Measurements from ENCODE around the gene KRTAP19-6. TPM values are rescaled to one million over a fixed set of nuclear protein-coding genes. Genes with fewer than 3 reads are reported as not detected.
A peak's percentile ranks its signal among the peaks of the same experiment; 100 is the strongest.
"Not testable (repeated sequence)": the region's sequence is repeated elsewhere in the genome, so short reads cannot be mapped to it uniquely, and the experiment has no call there.

Gene KRTAP19-6
- total RNA-seq, 3 donors from 2014 or later (not counting 1 experiment from before 2014, with no cell fraction given): not detected

GRCh38 chr21:30552782-30553181, 11.1 kb upstream of the KRTAP19-6 start:
- no peak for TF ChIP-seq CTCF (IDR thresholded peaks at IDR 0.05)

GRCh38 chr21:30518876-30519275, 22.8 kb downstream of the KRTAP19-6 start:
- WGBS (ENCODE audit: insufficient coverage): 100% methylated on average over 1 of the region's 1 CpG
- H3K4me3 ChIP-seq (ENCODE audit: low read length): no peak overlapping the region

More at GRCh38 chr21:30552782-30553181, 11.1 kb upstream of the KRTAP19-6 start:
- Histone ChIP-seq H3K27me3 (ENCODE audit: control insufficient read depth, insufficient read depth, low read length) (no peaks in the 10 kb centered on the region), H3K4me1 (ENCODE audit: control insufficient read depth, insufficient read depth, low read length) (no peaks in the 10 kb centered on the region), H3K4me3 (ENCODE audit: low read length) (no peak overlapping the region), H3K27ac (ENCODE audit: low read length) (no peak overlapping the region), H3K9me3 (ENCODE audit: control insufficient read depth, insufficient read depth, low read length) (peaks cover 3% of the 10 kb centered on the region), H3K36me3 (ENCODE audit: control insufficient read depth, insufficient read depth, low read length) (no peaks in the 10 kb centered on the region)
- no peak for DNase-seq
- Mint-ChIP-seq H3K4me1 (no peaks in the 10 kb centered on the region), H3K36me3 (peaks cover 7% of the 10 kb centered on the region), H3K27ac (no peak overlapping the region), H3K27me3 (ENCODE audit: low read depth in 2 of 2) (no peaks in the 10 kb centered on the region), H3K9me3 (peaks cover 20 to 27% of the 10 kb centered on the region in 2 donors), H3K4me3 (no peak overlapping the region)
- 62% methylated on average over 1 of the region's 1 CpG for WGBS (ENCODE audit: insufficient coverage)
- intact Hi-C loops (cut with micrococcal nuclease): no loop called here
- no peak for ATAC-seq

GRCh38 chr21:30515681-30516080, 26.0 kb downstream of the KRTAP19-6 start:
- H3K9me3 Mint-ChIP-seq: peaks cover 8 to 10% of the 10 kb centered on the region in 2 donors
- H3K36me3 Mint-ChIP-seq: peaks cover 6% of the 10 kb centered on the region
- no peak overlapping the region for H3K27ac Mint-ChIP-seq
- peaks cover 3% of the 10 kb centered on the region for H3K9me3 ChIP-seq (ENCODE audit: control insufficient read depth, insufficient read depth, low read length)
- no peaks in the 10 kb centered on the region for H3K4me1 ChIP-seq (ENCODE audit: control insufficient read depth, insufficient read depth, low read length)
- no peak for TF ChIP-seq CTCF (IDR thresholded peaks at IDR 0.05)
- no peak overlapping the region for H3K4me3 Mint-ChIP-seq
- DNase-seq (no peak), ATAC-seq (no peak)
- intact Hi-C loops (cut with micrococcal nuclease): no loop called here
- H3K27me3 Mint-ChIP-seq (ENCODE audit: low read depth in 2 of 2): no peaks in the 10 kb centered on the region
- H3K36me3 ChIP-seq (ENCODE audit: control insufficient read depth, insufficient read depth, low read length): no peaks in the 10 kb centered on the region
- 88% methylated on average over 1 of the region's 1 CpG for WGBS (ENCODE audit: insufficient coverage)
- no peak overlapping the region for H3K4me3 ChIP-seq (ENCODE audit: low read length)
- H3K27ac ChIP-seq (ENCODE audit: low read length): no peak overlapping the region
- H3K27me3 ChIP-seq (ENCODE audit: control insufficient read depth, insufficient read depth, low read length): no peaks in the 10 kb centered on the region
- no peaks in the 10 kb centered on the region for H3K4me1 Mint-ChIP-seq

More at GRCh38 chr21:30518876-30519275, 22.8 kb downstream of the KRTAP19-6 start:
- intact Hi-C loops (cut with micrococcal nuclease): no loop called here
- no peak overlapping the region for H3K4me3 Mint-ChIP-seq
- H3K27me3 Mint-ChIP-seq (ENCODE audit: low read depth in 2 of 2): no peaks in the 10 kb centered on the region
- no peak for ATAC-seq
- H3K27ac ChIP-seq (ENCODE audit: low read length): no peak overlapping the region
- H3K36me3 Mint-ChIP-seq: peaks cover 6% of the 10 kb centered on the region
- no peak overlapping the region for H3K27ac Mint-ChIP-seq
- no peaks in the 10 kb centered on the region for H3K9me3 ChIP-seq (ENCODE audit: control insufficient read depth, insufficient read depth, low read length)
- H3K9me3 Mint-ChIP-seq: peaks cover 7 to 10% of the 10 kb centered on the region in 2 donors
- no peaks in the 10 kb centered on the region for H3K4me1 ChIP-seq (ENCODE audit: control insufficient read depth, insufficient read depth, low read length)
- no peaks in the 10 kb centered on the region for H3K36me3 ChIP-seq (ENCODE audit: control insufficient read depth, insufficient read depth, low read length)
- TF ChIP-seq CTCF (IDR thresholded peaks at IDR 0.05): no peak
- no peak for DNase-seq
- no peaks in the 10 kb centered on the region for H3K4me1 Mint-ChIP-seq
- no peaks in the 10 kb centered on the region for H3K27me3 ChIP-seq (ENCODE audit: control insufficient read depth, insufficient read depth, low read length)

- 34% methylated on average over 4 of the region's 4 CpGs for WGBS (ENCODE audit: insufficient coverage)
- H3K36me3 ChIP-seq (ENCODE audit: control insufficient read depth, insufficient read depth, low read length); H3K27me3 Mint-ChIP-seq (ENCODE audit: low read depth in 2 of 2); intact Hi-C loops (cut with micrococcal nuclease); H3K36me3 Mint-ChIP-seq; H3K27me3 ChIP-seq (ENCODE audit: control insufficient read depth, insufficient read depth, low read length); H3K9me3 ChIP-seq (ENCODE audit: control insufficient read depth, insufficient read depth, low read length); H3K4me3 Mint-ChIP-seq; H3K4me1 ChIP-seq (ENCODE audit: control insufficient read depth, insufficient read depth, low read length); ATAC-seq; H3K4me1 Mint-ChIP-seq; H3K27ac ChIP-seq (ENCODE audit: low read length); H3K27ac Mint-ChIP-seq; H3K4me3 ChIP-seq (ENCODE audit: low read length): not testable (repeated sequence)
- peak in 1 of 2 donors; percentile 6 for DNase-seq
- peaks cover 10 to 17% of the 10 kb centered on the region in 2 donors for H3K9me3 Mint-ChIP-seq
These were observed 36.0 kb downstream of the KRTAP19-6 start for GRCh38 chr21:30505621-30506205.

Measured in natural killer cell (primary cell).